CD4-positive, alpha-beta T cell treated with Interferon alpha-2 for 1 hour (primary cell): ENCODE data around the gene GDF15.

ENCODE experiments used
- DNase-seq, 2 donors: peaks; one replicate each; pipeline ENCODE4 v3.0.0-alpha.2; 2020 to 2022

GDF15 gene

GRCh38 chr19:18419699-18420460 lies 33.9 kb downstream of the GDF15 start:
- peak in 1 of 2 donors; percentile 62 for DNase-seq

- DNase-seq = no peak
Observed at GRCh38 chr19:18420930-18421329, 35.0 kb downstream of the GDF15 start.

- no peak for DNase-seq
Observed at GRCh38 chr19:18421371-18421959, 35.5 kb downstream of the GDF15 start.

GRCh38 chr19:18422530-18423191 lies 36.7 kb downstream of the GDF15 start:
- peak in 1 of 2 donors; percentile 65 for DNase-seq

- DNase-seq = no peak
Observed at GRCh38 chr19:18423258-18424020, 37.5 kb downstream of the GDF15 start.

GRCh38 chr19:18424122-18424889 lies 38.3 kb downstream of the GDF15 start:
- no peak for DNase-seq

- DNase-seq = no peak
Observed at GRCh38 chr19:18424890-18425514, 39.0 kb downstream of the GDF15 start.

GRCh38 chr19:18425515-18426415 lies 39.8 kb downstream of the GDF15 start:
- no peak for DNase-seq

GRCh38 chr19:18426416-18426767 lies 40.4 kb downstream of the GDF15 start:
- no peak for DNase-seq

- no peak for DNase-seq
Observed at GRCh38 chr19:18427080-18427742, 41.3 kb downstream of the GDF15 start.

- no peak for DNase-seq
Observed at GRCh38 chr19:18427743-18428113, 41.8 kb downstream of the GDF15 start.

GRCh38 chr19:18428173-18428786 lies 42.3 kb downstream of the GDF15 start:
- no peak for DNase-seq

- DNase-seq = peak; percentile 89 to 92
Observed at GRCh38 chr19:18428787-18429674, 43.1 kb downstream of the GDF15 start.

- DNase-seq = peak in 1 of 2 donors; percentile 49
Observed at GRCh38 chr19:18429717-18430416, 43.9 kb downstream of the GDF15 start.

GRCh38 chr19:18430417-18431144 lies 44.6 kb downstream of the GDF15 start:
- DNase-seq = no peak

GRCh38 chr19:18431351-18432197 lies 45.6 kb downstream of the GDF15 start:
- DNase-seq = no peak
